Forelimb muscle (tissue), 1 donor: ENCODE data around the gene AMTN. TPM values are rescaled to one million over a fixed set of nuclear protein-coding genes. Genes with fewer than 3 reads are reported as not detected.
"Not testable (repeated sequence)": the region's sequence is repeated elsewhere in the genome, so short reads cannot be mapped to it uniquely, and the experiment has no call there.

ENCODE experiments used
- DNase-seq: peaks from one replicate; pipeline ENCODE4 v3.0.0-alpha.2; 2013; ENCODE audit warnings: low read depth
- polyA plus RNA-seq: library from polyadenylated mRNA; unstranded; fragments of 120-200 nt; gene quantifications from one replicate; pipeline ENCODE4 v1.2.1, GENCODE V29; 2013; ENCODE audit not compliant: insufficient read length

The AMTN gene, protein sequence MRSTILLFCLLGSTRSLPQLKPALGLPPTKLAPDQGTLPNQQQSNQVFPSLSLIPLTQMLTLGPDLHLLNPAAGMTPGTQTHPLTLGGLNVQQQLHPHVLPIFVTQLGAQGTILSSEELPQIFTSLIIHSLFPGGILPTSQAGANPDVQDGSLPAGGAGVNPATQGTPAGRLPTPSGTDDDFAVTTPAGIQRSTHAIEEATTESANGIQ
- polyA plus RNA-seq, result not detected

DNA sequence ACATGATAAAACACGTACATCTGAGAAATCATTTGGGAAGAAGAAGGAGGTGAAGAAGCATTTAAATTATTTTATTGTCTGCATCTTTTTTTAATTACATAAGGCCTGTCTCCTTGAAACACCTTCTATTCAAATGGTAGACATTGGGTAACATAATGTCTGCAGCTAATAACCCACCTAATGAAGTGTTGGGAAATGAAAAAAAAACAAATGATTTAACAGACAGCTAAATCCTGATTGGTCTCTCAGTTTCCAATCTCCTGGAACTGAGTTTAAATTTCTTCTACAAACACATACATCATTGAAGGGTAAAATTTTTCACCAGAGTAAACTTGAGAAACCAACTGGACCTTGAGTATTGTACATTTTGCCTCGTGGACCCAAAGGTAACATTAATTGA lies at the start of gene AMTN:
AMTN (plus strand) TSS at position 301 of the 400 bp plus-strand sequence. CDS start 209 bp downstream, outside the sequence.
- no peak for DNase-seq

DNA sequence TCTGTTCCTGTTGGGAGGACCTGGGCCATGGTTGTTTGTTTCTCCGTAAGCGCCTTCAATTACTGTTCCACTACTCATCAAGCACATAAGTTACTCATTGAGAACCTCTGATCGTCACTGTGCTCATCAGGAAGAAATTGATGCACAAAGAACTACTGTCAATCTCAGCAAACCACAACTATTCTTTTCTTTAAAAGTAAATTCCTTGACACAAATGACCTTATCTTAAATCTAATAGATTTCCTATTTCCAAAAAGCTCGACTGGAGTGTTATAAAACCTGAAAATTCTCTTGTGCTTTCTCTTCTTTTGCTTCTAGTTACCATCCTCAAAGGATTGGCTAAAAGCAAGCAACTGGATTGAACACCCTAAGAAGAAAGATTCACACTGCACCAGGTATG lies 46.5 kb upstream of the AMTN start, which contains the start of gene MUC7:
MUC7 (plus strand) TSS at position 301 of the 400 bp plus-strand sequence. CDS start 1,825 bp downstream, outside the sequence.
- DNase-seq, result no peak

DNA sequence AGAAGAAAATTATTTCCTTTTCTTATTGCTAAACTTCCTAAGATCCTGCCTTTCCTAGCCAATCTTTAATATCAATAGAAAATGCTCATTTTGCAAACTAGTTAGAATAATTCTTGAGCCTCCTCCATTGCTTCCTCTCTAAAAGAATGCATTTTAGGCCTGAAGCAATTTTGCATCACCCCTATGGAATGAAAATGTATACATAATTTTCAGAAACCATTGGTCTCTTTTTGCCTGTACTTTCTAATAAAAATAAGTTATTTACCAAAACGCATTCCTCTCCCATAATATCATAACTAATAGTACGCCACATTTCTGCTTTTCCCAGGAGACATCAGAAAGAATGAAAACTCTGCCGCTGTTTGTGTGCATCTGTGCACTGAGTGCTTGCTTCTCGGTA lies 44.7 kb upstream of the AMTN start:
- no peak for DNase-seq

DNA sequence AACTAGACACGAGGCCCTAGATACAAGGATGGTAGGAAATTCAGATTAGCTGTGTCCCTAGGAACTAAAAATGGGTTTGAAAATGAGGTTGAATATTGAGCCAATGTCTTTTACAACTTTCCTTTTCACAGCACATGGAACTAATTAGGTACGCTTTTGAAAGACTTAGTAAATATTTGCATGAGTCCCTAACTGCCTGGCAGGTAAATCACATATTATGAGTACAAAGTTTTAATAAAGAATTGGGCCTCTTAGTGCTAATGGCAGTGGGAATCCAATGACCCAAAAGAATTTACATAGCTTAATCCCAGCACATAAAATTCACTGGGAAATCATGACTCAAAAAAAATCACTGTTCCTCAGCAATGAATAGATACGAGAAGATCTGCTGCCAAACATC lies 29.6 kb upstream of the AMTN start:
- DNase-seq, result no peak

DNA sequence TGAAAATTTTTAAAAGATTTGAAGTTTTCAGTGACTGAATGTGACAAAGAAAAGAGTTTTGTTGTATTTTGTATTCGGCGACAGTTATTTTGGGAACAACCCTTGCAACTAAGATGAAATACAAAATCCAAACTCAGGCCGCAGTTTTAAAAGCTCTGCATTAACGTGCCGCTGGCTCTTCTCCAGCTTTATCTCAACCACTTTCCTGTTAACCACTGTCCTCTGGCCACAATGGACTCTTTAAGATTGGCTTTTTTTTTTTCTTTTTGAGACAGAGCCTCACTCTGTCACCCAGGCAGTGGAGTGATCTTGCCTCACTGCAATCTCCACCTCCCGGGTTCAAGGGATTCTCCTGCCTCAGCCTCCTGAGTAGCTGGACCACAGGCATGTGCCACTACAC lies 22.1 kb upstream of the AMTN start:
- no peak for DNase-seq

DNA sequence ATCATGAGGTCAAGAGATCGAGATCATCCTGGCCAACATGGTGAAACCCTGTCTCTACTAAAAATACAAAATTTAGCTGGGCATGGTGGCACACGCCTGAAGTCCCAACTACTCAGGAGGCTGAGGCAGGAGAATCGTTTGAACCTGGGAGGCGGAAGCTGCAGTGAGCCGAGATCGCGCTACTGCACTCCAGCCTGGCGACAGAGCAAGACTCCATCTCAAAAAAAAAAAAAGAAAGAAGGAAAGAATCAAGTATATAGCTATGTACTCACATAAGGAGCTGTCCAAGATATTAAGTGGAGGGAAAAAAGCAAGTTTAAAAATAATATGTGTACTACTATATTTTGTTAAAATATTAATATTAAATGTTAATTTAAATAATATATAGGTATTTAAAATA lies 16.5 kb upstream of the AMTN start:
- DNase-seq, result not testable (repeated sequence)

DNA sequence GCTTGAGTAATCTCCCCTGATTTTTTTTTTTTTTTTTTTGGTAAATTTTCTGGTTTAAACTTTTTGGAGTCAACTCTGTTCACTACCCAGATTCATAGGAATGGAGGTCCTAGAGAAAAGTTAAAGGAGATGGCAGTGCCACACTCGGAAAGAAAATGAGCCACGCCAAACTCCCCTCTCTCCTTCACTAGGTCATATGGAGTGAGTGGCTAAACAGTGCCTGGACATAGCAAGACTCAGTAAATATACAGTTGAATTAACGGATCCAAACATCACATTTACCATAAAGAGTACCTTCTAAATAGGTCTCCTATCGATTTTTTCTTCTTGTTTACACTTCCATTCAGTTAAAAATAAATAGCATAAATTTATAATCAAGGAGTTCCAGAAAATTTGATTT lies 13.6 kb upstream of the AMTN start:
- DNase-seq, result no peak

DNA sequence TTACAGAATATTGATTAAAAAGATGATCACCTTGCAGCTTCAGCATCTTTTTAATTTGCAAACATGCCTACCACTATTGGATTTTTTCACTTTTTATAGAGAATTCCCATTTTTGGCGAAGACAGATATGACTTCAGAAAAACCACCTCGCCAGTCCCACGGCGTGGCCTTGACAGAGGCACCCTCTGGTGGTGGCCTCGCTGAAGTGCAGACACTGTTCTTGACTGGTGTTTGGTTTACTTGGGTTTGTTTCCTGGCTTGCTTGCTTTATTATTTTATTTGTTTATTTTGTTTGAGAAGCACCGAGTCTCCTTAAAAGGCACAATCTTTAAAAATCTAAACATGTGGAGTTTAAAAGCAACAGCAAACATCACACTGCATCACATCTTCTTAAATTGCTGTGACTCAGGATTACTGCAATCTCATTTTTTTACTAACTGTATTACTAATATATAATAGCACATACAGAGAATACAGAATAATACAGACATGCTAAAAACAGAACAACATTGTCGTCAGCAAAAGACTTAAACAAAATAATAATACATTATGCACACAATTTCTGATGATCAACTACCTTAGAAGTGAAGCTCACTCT lies 13.1 kb upstream of the AMTN start:
- DNase-seq, result peak; percentile 8

DNA sequence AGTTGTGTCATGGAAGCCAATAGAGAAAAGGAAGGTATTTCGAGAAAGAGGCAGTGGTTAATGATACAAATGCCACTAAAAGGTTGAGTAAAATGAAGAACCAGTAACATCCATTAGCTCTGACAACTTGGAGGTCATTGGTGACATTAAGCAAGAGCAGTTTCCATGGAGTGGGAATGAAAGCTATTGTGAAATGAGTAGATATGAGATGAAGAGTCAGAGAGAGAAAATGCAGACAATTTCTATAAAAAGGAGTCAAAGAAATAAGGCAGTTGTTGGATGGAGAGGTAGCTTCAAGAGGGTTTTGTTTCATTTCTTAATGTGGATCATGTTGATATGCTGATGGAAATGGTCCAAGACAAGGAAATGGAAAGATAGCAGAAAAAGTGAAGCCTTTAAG lies 9.6 kb upstream of the AMTN start:
- no peak for DNase-seq

DNA sequence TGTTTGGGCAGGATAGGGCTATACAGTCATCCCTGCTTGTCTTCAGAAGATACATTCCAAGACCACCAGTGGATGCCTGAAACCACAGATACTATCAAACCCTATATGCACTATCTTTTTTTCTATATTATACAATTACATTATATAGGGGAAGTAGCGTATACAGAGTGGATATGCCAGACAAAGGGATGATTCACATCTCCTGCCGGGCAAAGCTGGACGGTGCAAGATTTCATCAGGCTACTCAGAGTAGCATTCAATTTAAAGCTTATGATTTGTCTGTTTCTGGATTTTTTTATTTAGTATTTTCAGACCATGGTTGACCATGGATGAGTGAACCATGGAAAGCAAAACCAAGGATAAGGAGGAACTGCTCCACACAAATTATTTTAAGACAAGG lies 7.0 kb upstream of the AMTN start:
- no peak for DNase-seq

DNA sequence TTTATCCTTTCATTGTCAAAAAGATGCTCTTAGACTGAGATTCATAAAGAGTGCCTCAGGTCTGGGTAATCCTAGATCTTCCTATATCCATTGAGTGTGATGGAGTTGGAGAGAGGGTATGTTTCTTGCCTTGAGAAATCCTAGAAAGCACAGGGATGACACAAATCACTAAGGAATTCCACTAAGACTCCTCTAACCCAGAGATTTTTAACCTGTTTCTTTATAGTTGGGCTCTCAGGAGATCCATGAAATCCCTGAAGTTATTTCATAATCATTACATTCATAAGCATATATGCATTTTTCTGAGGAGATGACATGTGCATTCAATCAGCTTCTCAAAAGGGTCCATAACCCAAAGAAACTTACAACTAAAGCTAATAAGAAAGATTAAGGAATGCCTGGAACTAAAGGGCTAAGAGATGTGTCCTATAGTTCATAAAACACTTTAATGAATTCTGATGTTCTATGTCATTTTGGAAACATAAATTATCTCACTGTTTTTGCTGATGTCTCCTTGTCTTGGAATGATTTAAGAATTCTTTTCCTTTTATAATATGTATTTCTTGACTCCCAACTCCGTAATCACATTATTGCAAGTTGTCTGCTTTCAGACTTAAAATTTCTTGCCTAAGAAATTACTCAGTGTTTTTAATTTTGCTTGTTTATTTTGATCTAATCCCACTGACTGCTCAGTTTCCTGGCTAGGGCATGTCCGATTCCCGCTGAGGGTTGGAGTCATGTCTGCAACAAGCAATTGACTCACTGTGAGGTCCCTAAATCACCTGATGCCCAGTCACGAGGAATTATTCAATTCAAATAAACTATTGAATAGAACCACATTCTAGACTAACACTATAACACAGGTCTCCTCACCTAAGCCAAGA lies 2.8 kb upstream of the AMTN start:
- DNase-seq, result no peak

DNA sequence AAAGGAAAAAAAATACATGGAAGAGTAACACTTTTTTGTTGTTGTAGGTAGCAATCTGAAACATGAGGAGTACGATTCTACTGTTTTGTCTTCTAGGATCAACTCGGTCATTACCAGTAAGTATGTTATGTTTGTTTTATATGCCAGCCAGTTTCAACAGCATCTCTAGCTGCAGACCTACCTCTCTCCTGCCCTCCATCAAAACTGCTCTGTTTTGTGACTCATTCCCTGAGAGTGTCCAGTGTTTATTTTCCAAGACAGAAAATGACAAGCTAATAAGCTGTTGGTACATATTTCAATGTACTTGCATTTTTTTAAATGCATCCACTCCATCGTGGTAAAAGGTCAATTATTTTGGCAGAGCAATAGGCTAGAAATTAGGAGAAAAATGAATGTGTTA lies 347 bp downstream of the AMTN start:
- DNase-seq, result no peak

DNA sequence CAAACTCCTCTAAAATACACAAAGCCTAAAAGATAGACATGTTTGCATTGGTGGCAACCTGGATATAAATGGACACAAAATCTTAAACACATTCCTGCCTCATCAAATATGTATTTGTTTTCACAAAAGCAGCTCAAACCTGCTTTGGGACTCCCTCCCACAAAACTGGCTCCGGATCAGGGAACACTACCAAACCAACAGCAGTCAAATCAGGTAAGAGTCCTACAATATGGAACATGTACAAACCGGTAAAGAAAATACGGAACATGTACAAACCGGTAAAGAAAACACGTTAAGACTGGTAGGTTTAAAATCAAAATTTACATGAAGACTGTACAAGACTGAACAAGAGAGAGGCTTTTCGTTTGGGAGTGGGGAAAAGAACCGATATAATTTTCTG lies 4.3 kb downstream of the AMTN start:
- no peak for DNase-seq

DNA sequence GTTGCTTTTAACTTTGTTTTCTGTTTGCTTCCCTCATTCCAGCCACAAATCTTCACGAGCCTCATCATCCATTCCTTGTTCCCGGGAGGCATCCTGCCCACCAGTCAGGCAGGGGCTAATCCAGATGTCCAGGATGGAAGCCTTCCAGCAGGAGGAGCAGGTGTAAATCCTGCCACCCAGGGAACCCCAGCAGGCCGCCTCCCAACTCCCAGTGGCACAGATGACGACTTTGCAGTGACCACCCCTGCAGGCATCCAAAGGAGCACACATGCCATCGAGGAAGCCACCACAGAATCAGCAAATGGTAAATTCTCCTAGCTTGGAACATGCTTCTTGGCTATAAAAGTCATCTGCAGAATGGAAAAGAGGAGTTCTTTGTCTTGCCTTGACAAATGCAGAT lies 12.6 kb downstream of the AMTN start:
- no peak for DNase-seq

DNA sequence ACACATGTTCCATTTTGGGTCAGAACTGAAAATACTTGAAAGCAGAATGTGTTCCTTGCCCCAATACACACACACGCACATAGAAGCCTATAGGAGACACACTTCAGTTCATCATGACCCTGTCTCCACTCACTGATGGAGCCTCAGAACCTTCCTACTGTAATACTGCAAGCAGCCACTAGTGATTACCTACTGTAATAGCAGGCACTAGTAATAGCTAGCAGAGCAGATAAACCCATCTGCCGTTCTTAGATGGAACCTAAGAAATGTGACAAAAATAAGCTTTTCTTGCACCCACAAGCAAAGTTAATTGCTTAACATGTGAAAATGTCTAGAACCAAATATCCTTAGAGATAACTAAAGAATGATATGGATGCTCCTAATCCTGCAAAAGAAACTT lies 13.6 kb downstream of the AMTN start:
- DNase-seq, result no peak

DNA sequence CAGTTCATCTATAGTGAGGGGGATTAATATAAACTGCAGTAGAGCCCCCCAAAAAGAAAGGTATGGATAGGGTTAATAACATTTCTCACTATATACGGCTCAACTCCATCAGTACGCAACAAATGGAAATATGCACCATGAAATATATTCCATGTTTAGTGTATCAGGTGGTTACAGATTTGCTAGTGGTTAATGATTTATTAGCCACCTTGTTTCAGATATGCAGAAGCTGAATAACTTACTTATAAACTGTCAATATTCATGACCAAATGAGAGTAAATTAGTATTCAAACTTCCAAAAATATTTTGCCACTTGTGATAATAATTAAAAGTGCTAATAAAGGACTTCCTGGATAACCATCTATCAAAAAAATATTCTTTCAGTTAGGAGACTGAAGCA lies 14.8 kb downstream of the AMTN start:
- no peak for DNase-seq

DNA sequence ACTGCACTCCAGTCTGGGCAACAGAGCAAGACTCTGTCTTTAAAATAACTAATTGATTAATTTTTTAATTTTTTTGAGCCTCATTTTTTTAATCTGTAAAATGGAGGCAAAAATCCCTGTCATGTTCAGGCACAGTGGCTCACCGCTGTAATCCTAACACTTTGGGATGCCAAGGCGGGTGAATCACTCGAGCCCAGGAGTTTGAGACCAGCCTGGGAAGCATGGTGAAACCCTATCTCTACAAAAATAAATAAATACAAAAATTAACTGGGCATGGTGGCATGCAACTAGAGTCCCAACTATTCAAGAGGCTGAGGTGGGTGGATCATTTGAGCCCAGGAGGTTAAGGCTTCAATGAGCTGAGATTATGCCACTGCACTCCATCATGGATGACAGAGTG lies 15.4 kb downstream of the AMTN start:
- no peak for DNase-seq

DNA sequence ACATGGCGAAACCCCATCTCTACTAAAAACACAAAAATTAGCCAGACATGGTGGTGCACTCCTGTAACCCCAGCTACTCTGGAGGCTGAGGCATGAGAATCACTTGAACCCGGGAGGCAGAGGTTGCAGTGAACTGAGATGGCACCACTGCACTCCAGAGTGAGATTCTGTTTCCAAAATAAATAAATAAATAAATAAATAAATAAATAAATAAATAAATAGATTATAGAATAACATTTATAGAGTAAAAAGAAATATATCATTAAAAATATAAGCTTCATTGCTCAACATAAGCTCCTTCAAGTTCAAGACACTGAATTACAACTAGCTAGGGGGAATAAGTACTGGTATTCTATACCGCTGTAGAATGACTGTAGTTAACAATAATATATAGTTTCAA lies 16.5 kb downstream of the AMTN start:
- DNase-seq, result not testable (repeated sequence)

DNA sequence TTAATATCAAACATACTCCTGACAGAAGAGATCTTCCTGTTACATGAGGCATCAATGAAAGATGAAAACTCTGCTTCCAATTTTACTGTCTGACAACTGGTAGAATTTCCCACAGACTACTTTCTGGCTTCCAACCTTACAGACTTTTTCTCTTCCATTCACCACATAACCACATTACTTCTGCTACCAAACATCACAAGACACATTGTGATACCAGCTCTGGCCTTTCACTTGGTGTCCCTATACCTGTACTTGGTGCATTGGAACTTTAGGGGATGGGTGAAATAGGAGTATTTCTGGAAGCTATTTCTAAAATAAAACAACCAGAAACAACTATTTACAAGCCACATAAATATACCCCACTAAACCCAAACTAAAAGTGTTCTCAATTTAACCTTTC lies 20.5 kb downstream of the AMTN start:
- no peak for DNase-seq

DNA sequence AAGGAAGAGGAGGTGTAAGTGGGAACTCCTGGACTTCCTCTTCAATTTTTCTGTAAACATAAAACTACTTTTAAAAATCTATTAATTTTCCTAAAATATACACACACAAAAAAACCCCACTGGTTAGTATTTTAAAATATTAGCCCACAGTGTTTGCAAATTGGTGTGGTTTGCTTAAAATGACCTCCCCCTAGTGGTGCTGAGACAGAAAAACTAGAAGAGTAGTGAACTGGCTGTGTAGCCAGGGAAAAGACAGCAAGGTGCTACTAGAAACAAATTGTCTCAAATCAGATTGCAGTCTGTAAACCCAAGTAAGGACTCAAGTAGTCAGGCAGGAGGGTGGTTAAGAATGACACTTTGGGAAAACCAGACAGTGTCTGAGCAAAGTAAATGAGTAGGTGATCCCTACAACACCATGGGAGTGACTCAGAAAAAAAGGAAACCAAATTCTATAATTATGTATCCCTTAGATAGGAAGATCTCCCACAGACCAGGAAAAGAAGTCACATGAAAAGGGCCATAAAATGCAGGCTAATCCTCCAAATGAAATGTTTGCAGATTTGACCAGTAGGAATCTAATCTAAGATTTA lies 26.0 kb downstream of the AMTN start:
- DNase-seq, result no peak

DNA sequence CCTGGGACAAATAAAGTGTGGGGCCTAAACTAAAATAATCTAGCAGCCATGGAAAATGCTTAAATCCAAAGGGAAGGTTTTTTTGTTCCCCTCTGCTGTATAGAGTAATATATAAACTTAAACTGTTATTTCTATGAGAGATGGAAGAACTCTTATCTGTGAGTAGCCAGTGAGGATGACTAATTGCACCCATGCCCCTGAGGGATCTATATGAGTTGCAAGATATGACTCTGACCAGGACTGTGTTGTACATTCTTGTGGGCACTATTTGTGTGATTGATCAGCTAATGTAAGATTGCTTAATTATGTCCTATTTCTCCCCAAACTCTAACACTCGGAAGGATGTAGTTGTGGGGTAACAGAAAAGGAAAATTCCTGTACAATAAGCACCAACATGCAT lies 38.5 kb downstream of the AMTN start:
- no peak for DNase-seq

DNA sequence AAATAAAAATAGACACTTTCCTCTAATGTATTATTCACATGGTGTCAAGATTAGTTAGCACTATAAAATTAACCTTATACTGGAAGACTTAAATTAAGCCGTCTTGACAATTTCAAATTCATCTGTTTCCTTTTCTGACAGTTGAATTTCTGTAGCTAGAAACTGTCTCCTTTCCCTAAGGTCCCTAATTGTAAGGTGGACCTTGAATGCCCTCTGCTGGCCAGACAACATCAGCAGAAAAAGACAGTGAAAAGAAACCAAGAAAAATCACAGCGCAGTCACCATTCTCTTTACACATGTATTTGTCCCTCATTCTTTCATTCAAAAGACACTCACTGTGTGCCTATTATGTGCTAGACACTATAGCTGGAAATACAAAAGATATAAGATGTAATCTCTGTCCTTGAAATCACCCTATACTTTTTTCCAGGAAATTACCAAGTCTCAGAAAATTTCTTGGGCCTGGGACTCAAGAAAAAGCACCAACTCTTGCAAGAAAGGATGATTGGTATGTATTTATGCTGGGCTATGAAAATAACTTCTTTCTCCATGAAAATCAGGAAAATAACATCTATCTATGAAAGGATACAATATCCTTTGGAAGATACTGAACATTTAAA lies 41.0 kb downstream of the AMTN start:
- peak; percentile 40 for DNase-seq
